GM10266 (cell line): ENCODE data around the gene CFAP119.

Experiments
- DNase-seq: peaks from one replicate; pipeline ENCODE4 v3.0.0; 2012; ENCODE audit errors: extremely low spot score
- CTCF ChIP-seq: IDR thresholded peaks from 2 replicates; pipeline ENCODE4 v1.5.1; 2012; ENCODE audit warnings: mild to moderate bottlenecking, low read depth; ENCODE audit not compliant: control insufficient read depth, insufficient read depth; ENCODE audit errors: missing control alignments

CFAP119 gene

DNA sequence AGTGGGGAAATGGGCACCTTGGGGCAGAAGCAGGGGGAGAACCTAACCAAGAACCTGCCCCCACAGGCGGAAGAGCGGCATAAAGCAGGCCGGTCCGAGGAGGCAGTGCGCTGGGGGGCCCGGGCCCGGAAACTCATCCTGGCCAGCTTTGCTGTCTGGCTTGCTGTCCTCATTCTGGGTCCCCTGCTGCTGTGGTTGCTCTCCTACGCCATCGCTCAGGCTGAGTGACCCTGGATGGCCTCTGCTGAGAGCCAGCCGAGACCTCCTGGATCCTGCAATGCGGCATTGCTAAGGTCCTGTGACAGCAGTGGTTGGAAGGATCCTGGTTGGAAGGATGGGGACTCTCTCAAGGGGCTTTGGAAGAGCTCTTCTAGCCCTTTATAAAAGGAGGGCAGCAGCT, 18.1 kb downstream of the CFAP119 start:
- TF ChIP-seq CTCF: no peak
- no peak for DNase-seq

DNA sequence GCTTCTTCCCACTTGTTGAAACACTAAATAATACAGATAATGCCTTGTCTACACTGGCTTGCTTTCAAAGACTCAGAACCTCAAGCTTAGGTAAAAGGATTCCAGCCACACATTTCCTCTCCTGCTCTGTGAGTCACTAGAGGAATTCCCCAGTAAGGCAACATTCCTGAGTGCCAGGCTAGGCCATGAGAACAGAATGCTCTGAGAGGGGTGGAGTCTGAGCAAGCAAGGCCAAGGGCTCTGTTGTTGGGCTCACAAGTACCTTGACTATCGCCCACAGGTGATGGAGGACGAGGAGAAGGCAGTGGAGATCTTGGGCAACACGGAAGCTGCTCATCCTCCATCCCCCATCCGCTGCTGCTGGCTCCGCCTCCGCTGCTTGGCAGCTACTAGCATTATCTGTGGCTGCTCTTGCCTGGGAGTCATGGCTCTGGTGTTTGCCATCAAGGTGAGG, 20.4 kb downstream of the CFAP119 start:
- no peak for DNase-seq
- no peak for TF ChIP-seq CTCF

DNA sequence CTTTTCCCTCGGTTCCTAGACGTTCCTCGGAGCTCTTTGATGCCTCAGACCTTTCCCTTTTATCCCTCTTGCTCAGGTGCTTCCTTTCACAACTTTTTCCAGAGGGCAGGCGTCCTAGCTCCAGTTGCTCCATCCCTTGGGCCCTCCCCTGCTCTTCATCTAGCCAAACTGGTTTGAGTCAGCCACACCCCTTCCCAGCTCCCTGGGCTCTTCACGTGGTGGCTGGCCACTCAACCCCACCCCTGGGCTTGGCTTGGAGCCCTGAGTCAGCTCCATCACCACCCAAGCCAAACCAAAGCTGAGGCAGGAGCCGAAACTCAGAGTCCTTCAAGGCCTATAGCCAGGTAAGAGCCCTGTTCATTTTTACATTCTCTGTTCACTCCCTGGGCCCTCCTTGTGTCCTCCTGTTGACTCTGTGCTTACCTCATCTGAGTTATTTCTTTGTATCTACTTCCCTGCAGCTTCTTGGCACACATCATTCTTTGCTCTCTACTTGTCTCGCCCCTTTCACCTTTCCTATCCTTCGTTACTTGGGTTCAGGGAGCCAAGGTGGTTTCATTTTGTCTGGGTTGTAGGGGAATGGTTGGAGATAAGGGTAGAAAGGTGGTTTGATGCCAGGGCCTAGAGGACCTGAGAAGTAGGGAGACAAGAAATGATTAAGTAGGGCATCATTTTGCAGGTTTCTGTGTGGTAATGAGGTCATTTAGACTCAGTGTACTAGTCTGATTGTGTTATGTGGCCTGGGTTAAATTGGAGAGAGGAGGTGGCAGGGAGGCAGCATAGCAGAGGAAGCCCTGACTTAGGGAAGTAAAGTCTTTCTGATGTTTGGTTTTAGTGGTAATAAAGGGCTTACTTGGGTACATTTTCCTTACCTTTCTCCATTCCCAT, 21.3 kb downstream of the CFAP119 start:
- no peak for DNase-seq
- TF ChIP-seq CTCF: no peak

GRCh38 chr16:30738984-30739951, 22.6 kb downstream of the CFAP119 start:
- TF ChIP-seq CTCF: no peak
- no peak for DNase-seq

- no peak for DNase-seq
- no peak for TF ChIP-seq CTCF
Observed at GRCh38 chr16:30737794-30738648, 23.8 kb downstream of the CFAP119 start.

DNA sequence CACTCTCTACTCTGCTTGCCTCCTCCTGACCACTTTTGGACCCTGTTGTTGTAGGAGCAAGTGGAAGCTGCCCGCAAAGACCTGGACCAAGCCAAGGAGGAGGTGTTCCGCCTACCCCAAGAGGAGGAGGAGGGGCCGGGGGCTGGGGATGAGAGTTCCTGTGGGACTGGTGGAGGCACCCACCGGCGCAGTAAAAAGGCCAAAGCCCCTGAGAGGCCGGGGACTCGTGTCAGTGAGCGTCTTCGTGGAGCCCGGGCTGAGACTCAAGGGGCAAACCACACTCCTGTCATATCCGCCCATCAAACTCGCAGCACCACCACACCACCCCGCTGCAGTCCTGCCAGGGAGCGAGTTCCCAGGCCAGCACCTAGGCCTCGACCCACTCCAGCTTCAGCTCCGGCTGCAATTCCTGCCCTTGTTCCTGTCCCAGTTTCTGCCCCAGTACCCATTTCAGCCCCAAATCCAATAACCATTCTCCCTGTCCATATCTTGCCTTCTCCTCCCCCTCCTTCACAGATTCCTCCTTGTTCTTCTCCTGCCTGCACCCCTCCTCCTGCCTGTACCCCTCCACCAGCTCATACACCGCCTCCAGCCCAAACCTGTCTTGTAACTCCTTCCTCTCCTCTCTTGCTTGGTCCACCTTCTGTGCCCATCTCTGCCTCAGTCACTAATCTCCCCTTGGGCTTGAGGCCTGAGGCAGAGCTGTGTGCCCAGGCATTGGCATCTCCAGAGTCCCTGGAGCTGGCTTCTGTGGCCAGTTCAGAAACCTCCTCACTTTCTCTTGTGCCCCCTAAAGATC, 24.7 kb downstream of the CFAP119 start:
- no peak for DNase-seq
- no peak for TF ChIP-seq CTCF
